ENCODE results near the gene ACBD4.

DNA sequence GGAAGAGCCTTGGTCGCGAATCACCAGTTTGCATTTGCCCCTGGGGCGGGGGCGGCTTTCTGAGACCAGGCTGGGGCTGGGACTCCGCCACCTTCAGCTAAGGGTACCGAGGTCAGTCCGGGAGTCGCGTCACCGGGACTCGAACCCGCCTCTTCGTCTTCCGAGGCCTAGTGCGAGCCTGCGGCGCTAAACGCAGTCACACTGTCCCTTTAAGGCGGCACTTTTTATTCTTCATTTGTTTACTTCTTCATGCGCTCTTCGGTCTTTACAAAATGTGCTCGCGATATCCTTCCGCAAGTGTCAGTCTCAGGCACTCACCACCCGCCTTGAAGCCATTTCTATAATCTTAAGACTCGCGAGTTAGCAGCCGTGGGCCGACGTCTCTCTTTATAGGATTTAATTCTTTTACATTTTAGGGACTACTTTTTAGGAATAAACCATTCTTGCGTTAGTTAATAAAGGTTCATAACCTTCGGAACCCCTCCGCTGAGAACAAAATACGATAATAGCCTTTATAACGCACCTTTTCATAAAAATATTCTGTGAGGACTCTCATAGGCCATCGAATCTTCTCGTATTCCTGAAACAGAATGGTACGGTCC is 12.2 kb downstream of the ACBD4 start:
- TF ChIP-seq ZBTB7A (IDR thresholded peaks at IDR 0.05; ENCODE audit: low read depth), result no peak
- TF ChIP-seq RAD21 (IDR thresholded peaks at IDR 0.05; ENCODE audit: low read depth), result no peak

Data from Ishikawa (cell line).